Smooth muscle cell (in vitro differentiated cells): ENCODE measurements around the gene SOCS1. TPM values are rescaled to one million over a fixed set of nuclear protein-coding genes. Genes with fewer than 3 reads are reported as not detected.

Experiments used
- DNase-seq: peaks from one replicate; lab custom pipeline; 2025; ENCODE audit not compliant: unreplicated experiment; lab: John Stamatoyannopoulos, UW
- H2AFZ ChIP-seq: fragments of 200-600 bp; sonication (generic); 2 replicates; pipeline ENCODE4 v1.6.0; 2016; ENCODE audit warnings: antibody characterized with exemption, low read depth, mild to moderate bottlenecking
- H3F3A ChIP-seq: fragments of 200-600 bp; sonication (generic); 2 replicates; pipeline ENCODE4 v1.6.0; 2017; ENCODE audit warnings: antibody characterized with exemption, low read depth
- H3K27ac ChIP-seq: fragments of 200-600 bp; sonication (generic); 2 replicates; pipeline ENCODE4 v1.5.1; 2016; ENCODE audit warnings: low read depth, mild to moderate bottlenecking
- H3K27me3 ChIP-seq: fragments of 200-600 bp; sonication (generic); 2 replicates; pipeline ENCODE4 v1.6.1; 2016; ENCODE audit warnings: low read depth, mild to moderate bottlenecking
- H3K36me3 ChIP-seq: fragments of 200-600 bp; sonication (generic); 2 replicates; pipeline ENCODE4 v1.5.1; 2016; ENCODE audit warnings: low read depth
- H3K4me1 ChIP-seq: fragments of 200-600 bp; sonication (generic); 2 replicates; pipeline ENCODE4 v1.5.1; 2016; ENCODE audit warnings: low read depth
- H3K4me2 ChIP-seq: fragments of 200-600 bp; sonication (generic); 2 replicates; pipeline ENCODE4 v1.6.0; 2016; ENCODE audit warnings: mild to moderate bottlenecking
- H3K4me3 ChIP-seq: fragments of 200-600 bp; sonication (generic); 2 replicates; pipeline ENCODE4 v1.5.1; 2016; ENCODE audit warnings: mild to moderate bottlenecking
- H3K79me2 ChIP-seq: fragments of 200-600 bp; sonication (generic); 2 replicates; pipeline ENCODE4 v1.6.0; 2016; ENCODE audit warnings: low read depth, mild to moderate bottlenecking
- H3K9ac ChIP-seq: fragments of 200-600 bp; sonication (generic); 2 replicates; pipeline ENCODE4 v1.6.0; 2016; ENCODE audit warnings: low read depth
- H3K9me3 ChIP-seq: fragments of 200-600 bp; sonication (generic); replicated peaks from 2 replicates; pipeline ENCODE4 v1.5.1; 2016; ENCODE audit warnings: low read depth
- H4K20me1 ChIP-seq: fragments of 200-600 bp; sonication (generic); 2 replicates; pipeline ENCODE4 v1.6.0; 2016; ENCODE audit warnings: low read depth
- CTCF ChIP-seq: fragments of 200-600 bp; sonication (generic); IDR thresholded peaks from 2 replicates; pipeline ENCODE4 v1.5.1; 2017; ENCODE audit warnings: borderline replicate concordance, mild to moderate bottlenecking, antibody characterized with exemption; ENCODE audit not compliant: insufficient read depth, poor library complexity, severe bottlenecking
- WGBS: methylation state at CpG from one replicate; pipeline ENCODE4 v1.1.7; 2016; ENCODE audit warnings: low lambda C conversion rate; 5-methylcytosine and 5-hydroxymethylcytosine counted together
- polyA plus RNA-seq: library from polyadenylated mRNA; unstranded; fragments of >200 nt; fragmentation: Nextera tagmentation; extraction: Ambion mirVana; gene quantifications from 2 replicates; pipeline ENCODE4 v1.2.1, GENCODE V29; 2016
- total RNA-seq: library from RNA; depleted of rRNA; stranded (reverse); fragments of >200 nt; gene quantifications from 2 replicates; pipeline ENCODE4 v1.2.3, GENCODE V29; 2014

The SOCS1 gene
- total and polyA plus RNA-seq, 2 experiments from 2014 or later: 6.1 to 18.7 TPM

GRCh38 chr16:11213799-11214198, 42.2 kb downstream of the SOCS1 start:
- Histone ChIP-seq H3K27me3 (no peaks in the 10 kb centered on the region), H3F3A (no peaks in the 10 kb centered on the region), H4K20me1 (no peaks in the 10 kb centered on the region), H3K4me2 (no peak overlapping the region), H3K9ac (no peak overlapping the region), H3K4me3 (no peak overlapping the region), H3K27ac (no peak overlapping the region), H3K9me3 (peaks cover 3% of the 10 kb centered on the region), H3K4me1 (no peaks in the 10 kb centered on the region), H3K36me3 (no peaks in the 10 kb centered on the region), H3K79me2 (no peaks in the 10 kb centered on the region), H2AFZ (no peak overlapping the region)
- DNase-seq: no peak
- no peak for TF ChIP-seq CTCF
- WGBS: 92% methylated on average over 7 of the region's 7 CpGs

- no peaks in the 10 kb centered on the region for H3K79me2 ChIP-seq
- no peak overlapping the region for H3K9ac ChIP-seq
- WGBS: 96% methylated on average over 5 of the region's 5 CpGs
- no peak for TF ChIP-seq CTCF
- H3K27ac ChIP-seq: no peak overlapping the region
- H3K4me1 ChIP-seq: no peaks in the 10 kb centered on the region
- no peaks in the 10 kb centered on the region for H3K9me3 ChIP-seq
- DNase-seq: no peak
- H3F3A ChIP-seq: no peaks in the 10 kb centered on the region
- no peaks in the 10 kb centered on the region for H3K36me3 ChIP-seq
- H3K27me3 ChIP-seq: no peaks in the 10 kb centered on the region
- no peak overlapping the region for H2AFZ ChIP-seq
- H4K20me1 ChIP-seq: no peaks in the 10 kb centered on the region
- H3K4me2 ChIP-seq: no peak overlapping the region
- H3K4me3 ChIP-seq: no peak overlapping the region
Observed at GRCh38 chr16:11213373-11213772, 42.6 kb downstream of the SOCS1 start.

GRCh38 chr16:11212798-11213196, 43.2 kb downstream of the SOCS1 start:
- H3K4me1 ChIP-seq: no peaks in the 10 kb centered on the region
- no peak overlapping the region for H3K27ac ChIP-seq
- H3K9ac ChIP-seq: no peak overlapping the region
- H3F3A ChIP-seq: no peaks in the 10 kb centered on the region
- H3K79me2 ChIP-seq: no peaks in the 10 kb centered on the region
- H3K36me3 ChIP-seq: no peaks in the 10 kb centered on the region
- no peak overlapping the region for H2AFZ ChIP-seq
- no peaks in the 10 kb centered on the region for H3K9me3 ChIP-seq
- H3K4me3 ChIP-seq: no peak overlapping the region
- WGBS: 89% methylated on average over 16 of the region's 16 CpGs
- DNase-seq: no peak
- no peak for TF ChIP-seq CTCF
- no peaks in the 10 kb centered on the region for H3K27me3 ChIP-seq
- no peaks in the 10 kb centered on the region for H4K20me1 ChIP-seq
- H3K4me2 ChIP-seq: no peak overlapping the region

- H3F3A ChIP-seq: no peaks in the 10 kb centered on the region
- no peaks in the 10 kb centered on the region for H3K79me2 ChIP-seq
- TF ChIP-seq CTCF: no peak
- no peak overlapping the region for H2AFZ ChIP-seq
- H3K27ac ChIP-seq: no peak overlapping the region
- no peaks in the 10 kb centered on the region for H4K20me1 ChIP-seq
- H3K27me3 ChIP-seq: no peaks in the 10 kb centered on the region
- no peak for DNase-seq
- no peaks in the 10 kb centered on the region for H3K9me3 ChIP-seq
- no peaks in the 10 kb centered on the region for H3K36me3 ChIP-seq
- WGBS: 81% methylated on average over 14 of the region's 16 CpGs
- no peak overlapping the region for H3K9ac ChIP-seq
- H3K4me3 ChIP-seq: no peak overlapping the region
- H3K4me2 ChIP-seq: no peak overlapping the region
- no peaks in the 10 kb centered on the region for H3K4me1 ChIP-seq
Observed at GRCh38 chr16:11211977-11212797, 43.8 kb downstream of the SOCS1 start.
